Thoracic aorta (tissue), 2 donors: ENCODE results near the gene NKX1-1. TPM values are rescaled to one million over a fixed set of nuclear protein-coding genes. Genes with fewer than 3 reads are reported as not detected.

Source experiments
- ATAC-seq: fragments of 150-250 bp; one replicate; pipeline ENCODE4 v1.8.0; 2017; ENCODE audit warnings: low read depth; ENCODE audit not compliant: insufficient number of reproducible peaks, low FRiP score
- DNase-seq: peaks from one replicate; pipeline ENCODE4 v3.0.0-alpha.2; 2020; ENCODE audit warnings: low spot score
- H3K27ac ChIP-seq, 2 donors: fragments of 200-600 bp; sonication (generic); 1 replicate in 1 of 2; 2 replicates in 1 of 2; pipeline ENCODE4 v1.5.1; 2016; ENCODE audit warnings: mild to moderate bottlenecking in 2 of 2, moderate library complexity in 2 of 2
- H3K27me3 ChIP-seq: fragments of 200-600 bp; sonication (generic); replicated peaks from 2 replicates; pipeline ENCODE4 v1.6.0; 2016; ENCODE audit warnings: mild to moderate bottlenecking; ENCODE audit not compliant: insufficient read depth
- H3K36me3 ChIP-seq: fragments of 200-600 bp; sonication (generic); one replicate; pipeline ENCODE4 v1.5.1; 2016
- H3K4me1 ChIP-seq, 2 donors: fragments of 200-600 bp; sonication (generic); 1 replicate in 1 of 2; 2 replicates in 1 of 2; pipeline versions ENCODE4 v1.5.1 to v1.6.0; 2016; ENCODE audit warnings: low read depth in 2 of 2, mild to moderate bottlenecking in 1 of 2; ENCODE audit not compliant: control insufficient read depth in 1 of 2
- H3K4me3 ChIP-seq: fragments of 200-600 bp; sonication (generic); 2 replicates; pipeline ENCODE4 v1.5.1; 2016; ENCODE audit warnings: mild to moderate bottlenecking
- H3K9me3 ChIP-seq: fragments of 200-600 bp; sonication (generic); 2 replicates; pipeline ENCODE4 v1.5.1; 2016
- total RNA-seq, 2 donors: library from RNA; depleted of rRNA; stranded (reverse); fragments of >200 nt; gene quantifications; one replicate each; pipeline versions ENCODE4 v1.1.0 to v1.2.3, GENCODE V29; 2016
- TF ChIP-seq, protein P1 (sequence below): fragments of 200-600 bp; sonication (generic); IDR thresholded peaks from one replicate; pipeline ENCODE4 v1.5.1; 2019; ENCODE audit warnings: antibody characterized with exemption

The NKX1-1 gene
- total RNA-seq, 2 donors from 2014 or later = not detected

DNA sequence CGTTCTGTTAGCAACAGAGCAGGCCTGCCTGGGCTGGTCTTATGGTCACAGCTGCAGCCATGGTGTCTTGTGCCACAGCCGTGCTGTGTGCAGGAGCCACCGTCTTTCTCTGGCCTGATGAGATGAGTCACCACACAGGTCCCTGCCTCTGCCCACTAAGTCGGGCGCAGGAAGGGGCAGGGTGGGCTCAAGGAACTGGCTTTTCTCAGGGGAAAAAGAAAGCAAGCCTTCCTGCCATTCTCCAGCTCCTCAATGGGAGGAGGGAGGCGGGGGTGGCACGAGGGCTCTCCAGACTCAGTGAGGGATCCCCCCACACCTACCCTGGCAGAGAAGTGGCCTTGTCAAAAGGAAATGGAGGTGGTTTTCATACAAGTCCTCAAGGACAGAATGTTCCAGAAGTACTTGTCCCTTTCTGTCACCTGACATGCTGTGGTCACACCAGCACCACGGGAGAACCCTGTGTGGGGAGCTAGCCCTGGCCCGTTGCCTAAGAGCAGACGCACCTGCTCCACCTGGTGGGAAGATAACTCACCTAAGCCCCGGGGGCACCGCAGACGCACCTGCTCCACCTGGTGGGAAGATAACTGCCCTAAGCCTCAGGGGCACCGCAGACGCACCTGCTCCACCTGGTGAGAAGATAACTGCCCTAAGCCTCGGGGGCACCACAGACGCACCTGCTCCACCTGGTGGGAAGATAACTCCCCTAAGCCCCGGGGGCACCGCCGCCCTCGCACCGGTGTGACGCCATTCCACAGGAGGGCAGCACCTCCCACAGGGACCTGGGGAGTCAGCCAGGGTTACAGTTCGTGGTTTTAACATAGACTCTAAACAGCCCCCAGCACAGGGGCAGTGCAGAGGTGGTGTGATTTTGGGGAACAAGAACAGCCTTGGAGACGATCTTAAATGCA is 40.7 kb downstream of the NKX1-1 start:
- H3K4me1 ChIP-seq = no peaks in the 10 kb centered on the region
- H3K27me3 ChIP-seq = no peaks in the 10 kb centered on the region
- TF ChIP-seq, protein P1, sequence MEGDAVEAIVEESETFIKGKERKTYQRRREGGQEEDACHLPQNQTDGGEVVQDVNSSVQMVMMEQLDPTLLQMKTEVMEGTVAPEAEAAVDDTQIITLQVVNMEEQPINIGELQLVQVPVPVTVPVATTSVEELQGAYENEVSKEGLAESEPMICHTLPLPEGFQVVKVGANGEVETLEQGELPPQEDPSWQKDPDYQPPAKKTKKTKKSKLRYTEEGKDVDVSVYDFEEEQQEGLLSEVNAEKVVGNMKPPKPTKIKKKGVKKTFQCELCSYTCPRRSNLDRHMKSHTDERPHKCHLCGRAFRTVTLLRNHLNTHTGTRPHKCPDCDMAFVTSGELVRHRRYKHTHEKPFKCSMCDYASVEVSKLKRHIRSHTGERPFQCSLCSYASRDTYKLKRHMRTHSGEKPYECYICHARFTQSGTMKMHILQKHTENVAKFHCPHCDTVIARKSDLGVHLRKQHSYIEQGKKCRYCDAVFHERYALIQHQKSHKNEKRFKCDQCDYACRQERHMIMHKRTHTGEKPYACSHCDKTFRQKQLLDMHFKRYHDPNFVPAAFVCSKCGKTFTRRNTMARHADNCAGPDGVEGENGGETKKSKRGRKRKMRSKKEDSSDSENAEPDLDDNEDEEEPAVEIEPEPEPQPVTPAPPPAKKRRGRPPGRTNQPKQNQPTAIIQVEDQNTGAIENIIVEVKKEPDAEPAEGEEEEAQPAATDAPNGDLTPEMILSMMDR = no peak
- no peak overlapping the region for H3K4me3 ChIP-seq
- H3K27ac ChIP-seq = no peak overlapping the region
- H3K36me3 ChIP-seq = peaks cover 8% of the 10 kb centered on the region
- H3K9me3 ChIP-seq = no peaks in the 10 kb centered on the region
- ATAC-seq (no peak), DNase-seq (no peak)

DNA sequence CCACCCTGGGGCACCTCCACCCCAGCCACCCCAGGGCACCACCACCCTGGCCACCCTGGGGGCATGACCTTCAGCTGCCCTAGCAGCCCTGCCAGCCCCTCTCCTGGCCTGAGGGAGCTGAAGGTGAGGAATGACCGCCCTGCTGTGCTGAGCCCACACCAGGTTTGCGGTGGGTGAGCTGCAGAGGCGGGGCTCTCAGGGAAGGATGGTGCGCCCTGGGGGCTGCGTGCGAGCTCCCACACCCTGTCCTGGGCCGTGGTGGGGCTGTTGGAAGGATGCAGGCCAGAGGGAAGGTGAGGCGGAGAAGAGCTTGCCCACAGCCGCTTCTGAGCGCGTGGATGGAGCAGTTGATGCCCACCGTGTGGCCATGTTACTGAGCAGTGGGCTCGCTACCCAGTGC is 41.5 kb downstream of the NKX1-1 start:
- DNase-seq = no peak
- peaks cover 8% of the 10 kb centered on the region for H3K36me3 ChIP-seq
- no peak for ATAC-seq

DNA sequence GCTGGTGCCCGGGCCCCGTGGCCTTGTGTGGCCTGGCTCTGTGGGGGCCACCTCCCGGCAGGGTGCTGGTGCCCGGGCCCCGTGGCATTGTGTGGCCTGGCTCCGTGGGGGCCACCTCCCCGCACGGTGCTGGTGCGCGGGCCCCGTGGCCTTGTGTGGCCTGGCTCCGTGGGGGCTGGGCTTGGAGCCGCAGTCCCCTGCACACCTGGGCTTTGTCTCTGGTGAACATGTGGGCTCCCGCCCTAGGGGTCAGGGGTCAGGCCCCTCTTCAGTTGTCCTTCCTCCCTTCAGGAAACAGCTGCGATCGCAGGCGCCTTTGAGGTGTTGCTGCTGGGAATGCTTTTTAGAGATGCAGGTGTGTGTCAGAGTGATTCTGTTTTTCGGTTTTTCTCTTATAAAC is 42.0 kb downstream of the NKX1-1 start:
- TF ChIP-seq, protein P1 = no peak
- Histone ChIP-seq H3K36me3 (peaks cover 9% of the 10 kb centered on the region), H3K4me1 (no peaks in the 10 kb centered on the region), H3K27ac (no peak overlapping the region), H3K27me3 (no peaks in the 10 kb centered on the region), H3K4me3 (no peak overlapping the region), H3K9me3 (no peaks in the 10 kb centered on the region)
- ATAC-seq (no peak), DNase-seq (no peak)

More for the DNA sequence above, 41.5 kb downstream of the NKX1-1 start:
- H3K4me3 ChIP-seq = no peak overlapping the region
- H3K9me3 ChIP-seq = no peaks in the 10 kb centered on the region
- no peaks in the 10 kb centered on the region for H3K27me3 ChIP-seq
- TF ChIP-seq, protein P1 = no peak
- no peaks in the 10 kb centered on the region for H3K4me1 ChIP-seq
- H3K27ac ChIP-seq = no peak overlapping the region

DNA sequence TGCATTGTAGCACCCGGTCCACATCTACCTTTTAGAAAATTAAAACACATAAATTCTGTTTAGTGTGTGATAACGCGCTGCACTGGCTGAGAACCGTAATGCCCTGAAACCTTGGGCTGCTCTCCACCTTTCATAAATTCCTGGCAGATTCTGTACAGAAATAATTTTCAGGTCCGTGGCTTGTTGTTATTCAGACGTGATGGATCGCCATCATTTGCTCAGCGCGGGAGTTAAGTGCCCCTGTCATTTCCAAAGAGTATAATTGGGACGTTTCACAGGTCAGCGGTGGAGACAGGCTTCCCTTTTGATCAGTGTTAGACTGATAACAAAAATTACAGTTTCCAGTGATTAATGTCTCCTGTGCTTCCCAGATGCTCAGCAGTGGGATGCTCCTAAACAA is 42.7 kb downstream of the NKX1-1 start:
- H3K36me3 ChIP-seq = peaks cover 14% of the 10 kb centered on the region
- H3K4me3 ChIP-seq = no peak overlapping the region
- DNase-seq (no peak), ATAC-seq (no peak)
- TF ChIP-seq, protein P1 = no peak
- H3K27ac ChIP-seq = no peak overlapping the region
- no peaks in the 10 kb centered on the region for H3K9me3 ChIP-seq
- H3K27me3 ChIP-seq = no peaks in the 10 kb centered on the region
- no peaks in the 10 kb centered on the region for H3K4me1 ChIP-seq

DNA sequence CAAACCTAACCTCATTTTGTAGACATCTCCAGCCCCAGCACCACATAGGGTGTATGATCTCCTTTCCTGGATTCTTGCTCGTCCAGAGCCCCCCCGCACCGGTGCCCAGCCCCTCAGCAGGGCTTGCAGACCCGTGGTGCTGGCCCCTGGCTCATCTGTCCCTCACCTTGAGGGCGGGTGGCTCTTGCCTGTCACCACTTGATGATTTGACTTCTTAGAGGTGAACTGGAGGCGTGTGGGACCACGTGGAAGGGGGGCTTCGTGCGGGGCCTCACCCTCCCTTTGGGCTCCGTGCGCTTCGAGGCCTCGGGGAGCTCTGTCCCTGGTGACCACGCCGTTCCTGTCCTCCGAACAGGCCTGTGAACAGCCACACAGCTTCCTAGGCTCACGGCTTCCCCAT is 43.7 kb downstream of the NKX1-1 start:
- H3K27ac ChIP-seq = no peak overlapping the region
- no peaks in the 10 kb centered on the region for H3K9me3 ChIP-seq
- H3K4me3 ChIP-seq = no peak overlapping the region
- H3K36me3 ChIP-seq = peaks cover 14% of the 10 kb centered on the region
- no peaks in the 10 kb centered on the region for H3K4me1 ChIP-seq
- TF ChIP-seq, protein P1 = no peak
- ATAC-seq = no peak
- H3K27me3 ChIP-seq = no peaks in the 10 kb centered on the region
- no peak for DNase-seq
